Breast epithelium (tissue), 3 donors: ENCODE data around the gene GPATCH4.

Source experiments
- POLR2A ChIP-seq: fragments of 450-650 bp; IDR thresholded peaks from one replicate; pipeline ENCODE4 v1.6.1; 2016; ENCODE audit warnings: antibody characterized with exemption, mild to moderate bottlenecking, moderate library complexity
- TF ChIP-seq, protein P1 (sequence below), 3 donors: fragments of 450-650 bp; IDR thresholded peaks; one replicate each; pipeline ENCODE4 v1.5.1; 2016 to 2017; ENCODE audit warnings: antibody characterized with exemption in 3 of 3, mild to moderate bottlenecking in 3 of 3, moderate library complexity in 3 of 3

DNA sequence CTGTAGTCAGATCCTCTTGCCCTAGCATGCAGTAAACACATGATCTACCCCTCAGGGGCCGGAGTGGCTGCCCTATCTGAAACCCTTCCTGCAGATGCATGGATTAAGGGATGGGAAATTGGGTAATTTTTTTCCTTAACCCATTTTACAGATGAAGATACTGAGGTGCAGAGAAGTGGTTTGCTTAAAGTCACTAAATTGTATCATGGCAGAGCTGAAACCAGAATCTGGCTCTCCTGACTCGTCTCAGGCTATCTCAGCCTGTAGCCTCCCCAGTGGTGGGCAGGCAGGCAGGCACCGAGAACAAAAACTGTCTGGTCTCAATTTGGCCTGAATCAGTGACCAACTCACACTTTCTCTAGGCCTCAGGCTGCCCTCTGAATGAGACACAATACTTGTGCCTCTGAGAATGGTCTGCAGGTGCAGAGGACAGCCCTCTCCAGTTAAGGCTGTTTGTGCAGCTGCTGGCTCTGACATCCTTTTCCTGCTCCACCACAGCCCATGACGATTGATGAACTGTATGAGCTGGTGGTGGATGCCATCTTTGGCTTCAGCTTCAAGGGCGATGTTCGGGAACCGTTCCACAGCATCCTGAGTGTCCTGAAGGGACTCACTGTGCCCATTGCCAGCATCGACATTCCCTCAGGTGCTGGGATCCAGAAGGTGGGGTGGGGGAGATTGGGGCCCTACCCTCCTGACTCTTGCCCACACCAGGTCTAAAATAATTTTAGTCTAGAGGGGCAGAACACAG, 8.2 kb downstream of the GPATCH4 start:
- TF ChIP-seq, protein P1, sequence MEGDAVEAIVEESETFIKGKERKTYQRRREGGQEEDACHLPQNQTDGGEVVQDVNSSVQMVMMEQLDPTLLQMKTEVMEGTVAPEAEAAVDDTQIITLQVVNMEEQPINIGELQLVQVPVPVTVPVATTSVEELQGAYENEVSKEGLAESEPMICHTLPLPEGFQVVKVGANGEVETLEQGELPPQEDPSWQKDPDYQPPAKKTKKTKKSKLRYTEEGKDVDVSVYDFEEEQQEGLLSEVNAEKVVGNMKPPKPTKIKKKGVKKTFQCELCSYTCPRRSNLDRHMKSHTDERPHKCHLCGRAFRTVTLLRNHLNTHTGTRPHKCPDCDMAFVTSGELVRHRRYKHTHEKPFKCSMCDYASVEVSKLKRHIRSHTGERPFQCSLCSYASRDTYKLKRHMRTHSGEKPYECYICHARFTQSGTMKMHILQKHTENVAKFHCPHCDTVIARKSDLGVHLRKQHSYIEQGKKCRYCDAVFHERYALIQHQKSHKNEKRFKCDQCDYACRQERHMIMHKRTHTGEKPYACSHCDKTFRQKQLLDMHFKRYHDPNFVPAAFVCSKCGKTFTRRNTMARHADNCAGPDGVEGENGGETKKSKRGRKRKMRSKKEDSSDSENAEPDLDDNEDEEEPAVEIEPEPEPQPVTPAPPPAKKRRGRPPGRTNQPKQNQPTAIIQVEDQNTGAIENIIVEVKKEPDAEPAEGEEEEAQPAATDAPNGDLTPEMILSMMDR (IDR thresholded peaks at IDR 0.05): no peak
- TF ChIP-seq POLR2A: no peak
